ENCODE data around the gene RMND1. TPM values are rescaled to one million over a fixed set of nuclear protein-coding genes. Genes with fewer than 3 reads are reported as not detected.

Gene RMND1
- total RNA-seq, 1 experiment from 2014 or later = 39.1 TPM

- H3K4me3 Mint-ChIP-seq (ENCODE audit: unreplicated experiment) = no peak overlapping the region
- H3K36me3 Mint-ChIP-seq (ENCODE audit: insufficient read depth, unreplicated experiment) = no peaks in the 10 kb centered on the region
- DNase-seq = no peak
- POLR2A ChIA-PET = no interaction called here
- H3K9me3 Mint-ChIP-seq (ENCODE audit: unreplicated experiment) = no peaks in the 10 kb centered on the region
- no TSS peak for BruUV-seq (replicated peaks)
- CTCF ChIA-PET = interaction anchor here (0.5 to 0.6 kb wide), 2 partner anchors 57 to 184 kb away, joined by 3 to 4 read pairs; no protein-coding TSS in a partner anchor
- no peaks in the 10 kb centered on the region for H3K27me3 Mint-ChIP-seq (ENCODE audit: insufficient read depth, unreplicated experiment)
- no peak overlapping the region for H3K27ac Mint-ChIP-seq (ENCODE audit: unreplicated experiment)
- H3K4me3 ChIP-seq (ENCODE audit: low read depth, low read length) = no peak overlapping the region
- H3K9me3 ChIP-seq = no peaks in the 10 kb centered on the region
- intact Hi-C loops (cut with micrococcal nuclease; ENCODE audit: unreplicated experiment) = no loop called here
- peaks cover 7% of the 10 kb centered on the region for H3K4me1 Mint-ChIP-seq (ENCODE audit: low read depth, unreplicated experiment)
- no peak for TF ChIP-seq CTCF (IDR thresholded peaks at IDR 0.05; ENCODE audit: insufficient read depth in 1 of 2, low read depth in 1 of 2, low read length in 1 of 2, severe bottlenecking in 1 of 2, unreplicated experiment in 1 of 2)
- H3K36me3 ChIP-seq (ENCODE audit: control insufficient read depth, insufficient read depth, low read length) = no peaks in the 10 kb centered on the region
- H3K27me3 ChIP-seq (replicated peaks; ENCODE audit: control insufficient read depth, insufficient read depth, low read length) = no peaks in the 10 kb centered on the region
- H3K4me1 ChIP-seq = no peaks in the 10 kb centered on the region
Observed at GRCh38 chr6:151482290-151482689, 30.4 kb upstream of the RMND1 start.

- DNase-seq = no peak
- H3K4me1 Mint-ChIP-seq (ENCODE audit: low read depth, unreplicated experiment) = peaks cover 7% of the 10 kb centered on the region
- H3K27ac Mint-ChIP-seq (ENCODE audit: unreplicated experiment) = no peak overlapping the region
- CTCF ChIA-PET = interaction anchor here (0.5 to 0.6 kb wide), 2 partner anchors 56 to 184 kb away, joined by 3 to 4 read pairs; no protein-coding TSS in a partner anchor
- intact Hi-C loops (cut with micrococcal nuclease; ENCODE audit: unreplicated experiment) = no loop called here
- Histone ChIP-seq H3K4me1 (no peaks in the 10 kb centered on the region), H3K27me3 (replicated peaks; ENCODE audit: control insufficient read depth, insufficient read depth, low read length) (no peaks in the 10 kb centered on the region), H3K9me3 (no peaks in the 10 kb centered on the region), H3K36me3 (ENCODE audit: control insufficient read depth, insufficient read depth, low read length) (no peaks in the 10 kb centered on the region), H3K4me3 (ENCODE audit: low read depth, low read length) (no peak overlapping the region)
- TF ChIP-seq CTCF (IDR thresholded peaks at IDR 0.05; ENCODE audit: insufficient read depth in 1 of 2, low read depth in 1 of 2, low read length in 1 of 2, severe bottlenecking in 1 of 2, unreplicated experiment in 1 of 2) = no peak
- POLR2A ChIA-PET = no interaction called here
- no peaks in the 10 kb centered on the region for H3K27me3 Mint-ChIP-seq (ENCODE audit: insufficient read depth, unreplicated experiment)
- H3K4me3 Mint-ChIP-seq (ENCODE audit: unreplicated experiment) = no peak overlapping the region
- BruUV-seq (replicated peaks) = no TSS peak
- no peaks in the 10 kb centered on the region for H3K9me3 Mint-ChIP-seq (ENCODE audit: unreplicated experiment)
- H3K36me3 Mint-ChIP-seq (ENCODE audit: insufficient read depth, unreplicated experiment) = no peaks in the 10 kb centered on the region
Observed at GRCh38 chr6:151481786-151482185, 29.9 kb upstream of the RMND1 start.

- H3K36me3 ChIP-seq (ENCODE audit: control insufficient read depth, insufficient read depth, low read length) = no peaks in the 10 kb centered on the region
- ChIA-PET CTCF (no interaction called here), POLR2A (no interaction called here)
- Mint-ChIP-seq H3K4me1 (ENCODE audit: low read depth, unreplicated experiment) (no peaks in the 10 kb centered on the region), H3K4me3 (ENCODE audit: unreplicated experiment) (no peak overlapping the region), H3K27me3 (ENCODE audit: insufficient read depth, unreplicated experiment) (no peaks in the 10 kb centered on the region), H3K36me3 (ENCODE audit: insufficient read depth, unreplicated experiment) (no peaks in the 10 kb centered on the region), H3K27ac (ENCODE audit: unreplicated experiment) (no peak overlapping the region), H3K9me3 (ENCODE audit: unreplicated experiment) (no peaks in the 10 kb centered on the region)
- no peaks in the 10 kb centered on the region for H3K27me3 ChIP-seq (replicated peaks; ENCODE audit: control insufficient read depth, insufficient read depth, low read length)
- H3K4me1 ChIP-seq = no peaks in the 10 kb centered on the region
- no TSS peak for BruUV-seq (replicated peaks)
- DNase-seq = no peak
- H3K4me3 ChIP-seq (ENCODE audit: low read depth, low read length) = no peak overlapping the region
- intact Hi-C loops (cut with micrococcal nuclease; ENCODE audit: unreplicated experiment) = no loop called here
- TF ChIP-seq CTCF (IDR thresholded peaks at IDR 0.05; ENCODE audit: insufficient read depth in 1 of 2, low read depth in 1 of 2, low read length in 1 of 2, severe bottlenecking in 1 of 2, unreplicated experiment in 1 of 2) = no peak
- H3K9me3 ChIP-seq = no peaks in the 10 kb centered on the region
Observed at GRCh38 chr6:151478670-151479069, 26.7 kb upstream of the RMND1 start.

All from Caco-2 (cell line).